GM19023 (cell line): ENCODE results near the gene LIF.

Source experiments
- ATAC-seq: cut with Tn5 transposase; IDR thresholded peaks from one replicate; pipeline ENCODE4 v1.9.1; 2021; ENCODE audit warnings: mild to moderate bottlenecking, moderate library complexity; ENCODE audit not compliant: unreplicated experiment

LIF gene

GRCh38 chr22:30195245-30196140, 51.1 kb downstream of the LIF start:
- ATAC-seq, result no peak

GRCh38 chr22:30193031-30193775, 53.4 kb downstream of the LIF start:
- ATAC-seq, result no peak

GRCh38 chr22:30192427-30192826, 54.1 kb downstream of the LIF start:
- ATAC-seq, result no peak

GRCh38 chr22:30191040-30191701, 55.4 kb downstream of the LIF start:
- no peak for ATAC-seq

- ATAC-seq, result no peak
Measured at GRCh38 chr22:30190574-30190973, 56.0 kb downstream of the LIF start.
